GM21381 (cell line): ENCODE results near the gene GABRB2.

Experiments used
- ATAC-seq: cut with Tn5 transposase; IDR thresholded peaks from one replicate; pipeline ENCODE4 v1.9.1; 2021; ENCODE audit warnings: mild to moderate bottlenecking, moderate library complexity; ENCODE audit not compliant: unreplicated experiment

GABRB2 gene

GRCh38 chr5:161481922-161482321, 64.6 kb downstream of the GABRB2 start:
- no peak for ATAC-seq

GRCh38 chr5:161471211-161471950, 75.1 kb downstream of the GABRB2 start:
- no peak for ATAC-seq

GRCh38 chr5:161467703-161468102, 78.8 kb downstream of the GABRB2 start:
- no peak for ATAC-seq

GRCh38 chr5:161460741-161461140, 85.8 kb downstream of the GABRB2 start:
- ATAC-seq, result no peak

GRCh38 chr5:161446655-161447054, 99.9 kb downstream of the GABRB2 start:
- ATAC-seq, result no peak

- no peak for ATAC-seq
Measured at GRCh38 chr5:161442471-161442870, 104.1 kb downstream of the GABRB2 start.

- no peak for ATAC-seq
Measured at GRCh38 chr5:161432798-161433197, 113.7 kb downstream of the GABRB2 start.

GRCh38 chr5:161431963-161432362, 114.6 kb downstream of the GABRB2 start:
- ATAC-seq, result no peak

GRCh38 chr5:161421067-161421466, 125.5 kb downstream of the GABRB2 start:
- no peak for ATAC-seq

- no peak for ATAC-seq
Measured at GRCh38 chr5:161420521-161420920, 126.0 kb downstream of the GABRB2 start.

- no peak for ATAC-seq
Measured at GRCh38 chr5:161414896-161415295, 131.6 kb downstream of the GABRB2 start.

GRCh38 chr5:161414037-161414436, 132.5 kb downstream of the GABRB2 start:
- no peak for ATAC-seq

GRCh38 chr5:161412792-161413191, 133.7 kb downstream of the GABRB2 start:
- ATAC-seq, result no peak

GRCh38 chr5:161411156-161411555, 135.4 kb downstream of the GABRB2 start:
- no peak for ATAC-seq

GRCh38 chr5:161410640-161411039, 135.9 kb downstream of the GABRB2 start:
- no peak for ATAC-seq

GRCh38 chr5:161409471-161409870, 137.1 kb downstream of the GABRB2 start:
- no peak for ATAC-seq

- no peak for ATAC-seq
Measured at GRCh38 chr5:161406880-161407279, 139.6 kb downstream of the GABRB2 start.

GRCh38 chr5:161403996-161404395, 142.5 kb downstream of the GABRB2 start:
- no peak for ATAC-seq

GRCh38 chr5:161403121-161403520, 143.4 kb downstream of the GABRB2 start:
- ATAC-seq, result no peak

- ATAC-seq, result no peak
Measured at GRCh38 chr5:161400583-161400982, 145.9 kb downstream of the GABRB2 start.

GRCh38 chr5:161399996-161400562, 146.4 kb downstream of the GABRB2 start:
- no peak for ATAC-seq

GRCh38 chr5:161397448-161397847, 149.1 kb downstream of the GABRB2 start:
- no peak for ATAC-seq

GRCh38 chr5:161396171-161396570, 150.4 kb downstream of the GABRB2 start:
- ATAC-seq, result no peak
